SK-N-SH treated with all-trans-retinoic acid at 6 μM for 48 hours (cell line): Measurements from ENCODE around the gene SSR2.
A peak's percentile ranks its signal among the peaks of the same experiment; 100 is the strongest.

Experiments used
- ATAC-seq: fragments of 200-7000 bp; cut with Tn5 transposase; 3 replicates; pipeline ENCODE4 v1.9.1; 2020; ENCODE audit warnings: mild to moderate bottlenecking, moderate library complexity
- ARNTL ChIP-seq: fragments of 450-650 bp; formaldehyde crosslinking; IDR thresholded peaks from 2 replicates; pipeline ENCODE4 v1.5.0; 2020; ENCODE audit warnings: low read depth, mild to moderate bottlenecking, moderate library complexity, borderline replicate concordance
- BACH2 ChIP-seq: fragments of 250-450 bp; sonication (Bioruptor Pico); IDR thresholded peaks from 2 replicates; pipeline ENCODE4 v1.9.0; 2021; ENCODE audit warnings: mild to moderate bottlenecking, borderline replicate concordance
- ESRRG ChIP-seq: fragments of 250-450 bp; sonication (Bioruptor Pico); IDR thresholded peaks from 2 replicates; pipeline ENCODE4 v1.6.1; 2021; ENCODE audit warnings: mild to moderate bottlenecking
- GLIS3 ChIP-seq: fragments of 250-450 bp; sonication (Bioruptor Pico); IDR thresholded peaks from 2 replicates; pipeline ENCODE4 v1.5.0; 2020; ENCODE audit warnings: mild to moderate bottlenecking, moderate library complexity
- ISL1 ChIP-seq: fragments of 250-450 bp; sonication (Bioruptor Pico); IDR thresholded peaks from 2 replicates; pipeline ENCODE4 v2.1.2; 2022; ENCODE audit warnings: mild to moderate bottlenecking, moderate library complexity
- OSR1 ChIP-seq: fragments of 250-450 bp; sonication (Bioruptor Pico); IDR thresholded peaks from 2 replicates; pipeline ENCODE4 v1.8.0; 2022; ENCODE audit warnings: moderate library complexity, mild to moderate bottlenecking, inconsistent platforms
- PPARA ChIP-seq: fragments of 250-450 bp; sonication (Bioruptor Pico); IDR thresholded peaks from 2 replicates; pipeline ENCODE4 v1.5.0; 2020; ENCODE audit warnings: mild to moderate bottlenecking, borderline replicate concordance
- RARB ChIP-seq: fragments of 250-450 bp; sonication (Bioruptor Pico); IDR thresholded peaks from 2 replicates; pipeline ENCODE4 v1.8.0; 2021; ENCODE audit warnings: mild to moderate bottlenecking, moderate library complexity
- TOX ChIP-seq: fragments of 250-450 bp; sonication (Bioruptor Pico); IDR thresholded peaks from 2 replicates; pipeline ENCODE4 v1.8.0; 2021; ENCODE audit warnings: mild to moderate bottlenecking, moderate library complexity, borderline replicate concordance
- ZC3H10 ChIP-seq: fragments of 250-450 bp; sonication (Bioruptor Pico); IDR thresholded peaks from 2 replicates; pipeline ENCODE4 v1.5.1; 2021; ENCODE audit warnings: mild to moderate bottlenecking, moderate library complexity
- ZFP3 ChIP-seq: fragments of 250-450 bp; sonication (Bioruptor Pico); IDR thresholded peaks from 2 replicates; pipeline ENCODE4 v1.5.0; 2020; ENCODE audit warnings: mild to moderate bottlenecking, moderate library complexity
- ZFP30 ChIP-seq: fragments of 450-650 bp; formaldehyde crosslinking; IDR thresholded peaks from 2 replicates; pipeline ENCODE4 v1.5.0; 2022; ENCODE audit warnings: mild to moderate bottlenecking, moderate library complexity
- ZNF565 ChIP-seq: fragments of 450-650 bp; formaldehyde crosslinking; conservative IDR thresholded peaks from 2 replicates; pipeline ENCODE4 v1.5.0; 2020; ENCODE audit warnings: low read depth, mild to moderate bottlenecking, moderate library complexity
- ZNF70 ChIP-seq: fragments of 450-650 bp; formaldehyde crosslinking; IDR thresholded peaks from 2 replicates; pipeline ENCODE4 v1.5.0; 2020; ENCODE audit warnings: mild to moderate bottlenecking, moderate library complexity
- ZNF8 ChIP-seq: fragments of 450-650 bp; formaldehyde crosslinking; IDR thresholded peaks from 2 replicates; pipeline ENCODE4 v1.5.0; 2020; ENCODE audit warnings: mild to moderate bottlenecking, moderate library complexity
- TF ChIP-seq, protein P1 (sequence below): fragments of 250-450 bp; sonication (Bioruptor Pico); IDR thresholded peaks from 2 replicates; pipeline ENCODE4 v1.8.0; 2020; ENCODE audit warnings: mild to moderate bottlenecking, moderate library complexity, borderline replicate concordance
- TF ChIP-seq, protein P2 (sequence below): fragments of 250-450 bp; sonication (Bioruptor Pico); IDR thresholded peaks from 2 replicates; pipeline ENCODE4 v1.5.0; 2020; ENCODE audit warnings: mild to moderate bottlenecking, moderate library complexity
- TF ChIP-seq, protein P3 (sequence below): fragments of 250-450 bp; sonication (Bioruptor Pico); IDR thresholded peaks from 2 replicates; pipeline ENCODE4 v1.8.0; 2021; ENCODE audit warnings: low read depth, mild to moderate bottlenecking, moderate library complexity, borderline replicate concordance
- TF ChIP-seq, protein P4 (sequence below): fragments of 250-450 bp; sonication (Bioruptor Pico); IDR thresholded peaks from 2 replicates; pipeline ENCODE4 v1.5.1; 2021; ENCODE audit warnings: mild to moderate bottlenecking, moderate library complexity

SSR2 gene

DNA sequence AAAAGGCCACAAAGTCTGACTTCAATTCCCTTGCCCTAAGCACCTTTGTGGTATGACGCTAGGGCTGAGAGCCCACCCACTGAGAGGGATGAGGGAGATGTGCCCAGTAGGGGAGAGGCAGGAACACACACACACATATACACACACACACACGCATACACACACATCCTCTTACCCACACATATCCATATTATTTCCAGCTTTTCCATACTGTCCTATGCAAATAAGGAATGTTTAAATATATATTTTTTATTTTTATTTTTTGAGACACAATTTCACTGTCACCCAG is 43.2 kb upstream of the SSR2 start:
- no peak for ATAC-seq

DNA sequence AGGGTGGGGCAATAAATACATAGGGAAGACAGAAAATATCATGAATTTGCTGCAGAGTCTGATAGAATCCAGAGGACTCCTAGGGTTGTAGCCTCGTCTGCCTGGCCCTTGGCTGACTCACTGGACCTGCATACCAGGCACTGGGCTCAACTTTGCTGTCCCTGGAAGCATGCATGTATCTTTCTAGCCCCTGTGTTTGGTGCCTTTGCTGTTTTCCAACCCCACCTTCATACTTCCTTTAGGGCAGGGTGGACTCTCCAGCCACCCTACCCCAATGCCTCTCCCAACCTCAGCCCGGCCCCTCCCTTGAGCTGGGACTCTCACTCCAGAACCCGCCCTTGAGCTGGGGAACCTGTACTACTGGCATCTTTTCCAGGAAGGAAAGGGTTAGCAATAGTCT is 41.4 kb upstream of the SSR2 start:
- no peak for TF ChIP-seq OSR1 (CRISPR knock-in tag)
- no peak for TF ChIP-seq RARB (CRISPR knock-in tag)
- TF ChIP-seq PPARA = no peak
- TF ChIP-seq ZNF70 (CRISPR knock-in tag) = no peak
- TF ChIP-seq, protein P1, sequence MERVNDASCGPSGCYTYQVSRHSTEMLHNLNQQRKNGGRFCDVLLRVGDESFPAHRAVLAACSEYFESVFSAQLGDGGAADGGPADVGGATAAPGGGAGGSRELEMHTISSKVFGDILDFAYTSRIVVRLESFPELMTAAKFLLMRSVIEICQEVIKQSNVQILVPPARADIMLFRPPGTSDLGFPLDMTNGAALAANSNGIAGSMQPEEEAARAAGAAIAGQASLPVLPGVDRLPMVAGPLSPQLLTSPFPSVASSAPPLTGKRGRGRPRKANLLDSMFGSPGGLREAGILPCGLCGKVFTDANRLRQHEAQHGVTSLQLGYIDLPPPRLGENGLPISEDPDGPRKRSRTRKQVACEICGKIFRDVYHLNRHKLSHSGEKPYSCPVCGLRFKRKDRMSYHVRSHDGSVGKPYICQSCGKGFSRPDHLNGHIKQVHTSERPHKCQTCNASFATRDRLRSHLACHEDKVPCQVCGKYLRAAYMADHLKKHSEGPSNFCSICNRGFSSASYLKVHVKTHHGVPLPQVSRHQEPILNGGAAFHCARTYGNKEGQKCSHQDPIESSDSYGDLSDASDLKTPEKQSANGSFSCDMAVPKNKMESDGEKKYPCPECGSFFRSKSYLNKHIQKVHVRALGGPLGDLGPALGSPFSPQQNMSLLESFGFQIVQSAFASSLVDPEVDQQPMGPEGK (CRISPR knock-in tag) = no peak
- no peak for TF ChIP-seq GLIS3
- no peak for TF ChIP-seq ZFP3 (CRISPR knock-in tag)
- TF ChIP-seq BACH2 = no peak
- TF ChIP-seq, protein P2, sequence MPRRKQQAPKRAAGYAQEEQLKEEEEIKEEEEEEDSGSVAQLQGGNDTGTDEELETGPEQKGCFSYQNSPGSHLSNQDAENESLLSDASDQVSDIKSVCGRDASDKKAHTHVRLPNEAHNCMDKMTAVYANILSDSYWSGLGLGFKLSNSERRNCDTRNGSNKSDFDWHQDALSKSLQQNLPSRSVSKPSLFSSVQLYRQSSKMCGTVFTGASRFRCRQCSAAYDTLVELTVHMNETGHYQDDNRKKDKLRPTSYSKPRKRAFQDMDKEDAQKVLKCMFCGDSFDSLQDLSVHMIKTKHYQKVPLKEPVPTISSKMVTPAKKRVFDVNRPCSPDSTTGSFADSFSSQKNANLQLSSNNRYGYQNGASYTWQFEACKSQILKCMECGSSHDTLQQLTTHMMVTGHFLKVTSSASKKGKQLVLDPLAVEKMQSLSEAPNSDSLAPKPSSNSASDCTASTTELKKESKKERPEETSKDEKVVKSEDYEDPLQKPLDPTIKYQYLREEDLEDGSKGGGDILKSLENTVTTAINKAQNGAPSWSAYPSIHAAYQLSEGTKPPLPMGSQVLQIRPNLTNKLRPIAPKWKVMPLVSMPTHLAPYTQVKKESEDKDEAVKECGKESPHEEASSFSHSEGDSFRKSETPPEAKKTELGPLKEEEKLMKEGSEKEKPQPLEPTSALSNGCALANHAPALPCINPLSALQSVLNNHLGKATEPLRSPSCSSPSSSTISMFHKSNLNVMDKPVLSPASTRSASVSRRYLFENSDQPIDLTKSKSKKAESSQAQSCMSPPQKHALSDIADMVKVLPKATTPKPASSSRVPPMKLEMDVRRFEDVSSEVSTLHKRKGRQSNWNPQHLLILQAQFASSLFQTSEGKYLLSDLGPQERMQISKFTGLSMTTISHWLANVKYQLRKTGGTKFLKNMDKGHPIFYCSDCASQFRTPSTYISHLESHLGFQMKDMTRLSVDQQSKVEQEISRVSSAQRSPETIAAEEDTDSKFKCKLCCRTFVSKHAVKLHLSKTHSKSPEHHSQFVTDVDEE (CRISPR knock-in tag) = no peak
- no peak for TF ChIP-seq ZC3H10 (CRISPR knock-in tag)
- no peak for TF ChIP-seq ARNTL (CRISPR knock-in tag)
- TF ChIP-seq, protein P3, sequence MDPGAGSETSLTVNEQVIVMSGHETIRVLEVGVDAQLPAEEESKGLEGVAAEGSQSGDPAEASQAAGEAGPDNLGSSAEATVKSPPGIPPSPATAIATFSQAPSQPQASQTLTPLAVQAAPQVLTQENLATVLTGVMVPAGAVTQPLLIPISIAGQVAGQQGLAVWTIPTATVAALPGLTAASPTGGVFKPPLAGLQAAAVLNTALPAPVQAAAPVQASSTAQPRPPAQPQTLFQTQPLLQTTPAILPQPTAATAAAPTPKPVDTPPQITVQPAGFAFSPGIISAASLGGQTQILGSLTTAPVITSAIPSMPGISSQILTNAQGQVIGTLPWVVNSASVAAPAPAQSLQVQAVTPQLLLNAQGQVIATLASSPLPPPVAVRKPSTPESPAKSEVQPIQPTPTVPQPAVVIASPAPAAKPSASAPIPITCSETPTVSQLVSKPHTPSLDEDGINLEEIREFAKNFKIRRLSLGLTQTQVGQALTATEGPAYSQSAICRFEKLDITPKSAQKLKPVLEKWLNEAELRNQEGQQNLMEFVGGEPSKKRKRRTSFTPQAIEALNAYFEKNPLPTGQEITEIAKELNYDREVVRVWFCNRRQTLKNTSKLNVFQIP (CRISPR knock-in tag) = no peak
- no peak for TF ChIP-seq TOX (CRISPR knock-in tag)
- TF ChIP-seq ZNF565 (CRISPR knock-in tag) = no peak
- TF ChIP-seq ESRRG (CRISPR knock-in tag) = no peak
- ATAC-seq = peak; percentile 63

More for the DNA sequence above, 43.2 kb upstream of the SSR2 start:
- TF ChIP-seq GLIS3 = no peak
- TF ChIP-seq, protein P3 (CRISPR knock-in tag) = no peak
- TF ChIP-seq ZNF565 (CRISPR knock-in tag) = no peak

DNA sequence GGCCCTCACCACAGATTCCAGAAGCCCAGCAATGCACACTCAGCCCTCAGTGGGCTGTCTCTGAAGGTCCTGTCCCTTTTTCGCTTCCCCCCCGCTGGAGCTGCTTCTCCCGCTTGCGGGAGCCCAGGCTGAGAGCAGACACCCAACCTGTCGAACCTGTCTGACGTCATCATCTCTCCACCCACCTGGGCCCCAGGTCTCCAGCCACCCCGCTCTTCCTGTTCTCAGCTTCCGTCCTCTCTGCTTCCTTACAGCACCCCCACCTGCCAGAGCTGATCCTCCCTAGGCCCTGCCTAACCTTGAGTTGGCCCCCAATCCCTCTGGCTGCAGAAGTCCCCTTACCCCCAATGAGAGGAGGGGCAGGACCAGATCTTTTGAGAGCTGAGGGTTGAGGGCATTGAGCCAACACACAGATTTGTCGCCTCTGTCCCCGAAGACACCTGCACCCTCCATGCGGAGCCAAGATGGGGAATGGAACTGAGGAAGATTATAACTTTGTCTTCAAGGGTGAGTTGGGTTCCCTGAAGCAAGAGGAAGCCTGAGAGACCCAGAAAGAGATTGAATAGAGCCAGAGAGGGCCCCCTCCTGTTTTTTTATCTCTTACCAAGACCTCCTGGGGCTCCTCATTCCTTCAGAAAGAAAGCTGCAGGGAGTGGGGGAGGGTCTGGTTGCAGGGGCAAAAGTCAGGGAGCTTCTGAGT is 40.3 kb upstream of the SSR2 start, which contains the start of gene RAB25:
Gene RAB25, plus strand, starts transcription at position 224 of the 700 bp plus-strand sequence. Its CDS starts 241 bp downstream, at position 465.
- no peak for ATAC-seq
- TF ChIP-seq ISL1 (CRISPR knock-in tag) (no peak), ZFP30 (CRISPR knock-in tag) (no peak), ZNF8 (no peak), OSR1 (CRISPR knock-in tag) (no peak), ARNTL (CRISPR knock-in tag) (no peak), RARB (CRISPR knock-in tag) (no peak)
- TF ChIP-seq, protein P2 (CRISPR knock-in tag) = no peak
- TF ChIP-seq, protein P1 (CRISPR knock-in tag) = no peak
- TF ChIP-seq, protein P4, sequence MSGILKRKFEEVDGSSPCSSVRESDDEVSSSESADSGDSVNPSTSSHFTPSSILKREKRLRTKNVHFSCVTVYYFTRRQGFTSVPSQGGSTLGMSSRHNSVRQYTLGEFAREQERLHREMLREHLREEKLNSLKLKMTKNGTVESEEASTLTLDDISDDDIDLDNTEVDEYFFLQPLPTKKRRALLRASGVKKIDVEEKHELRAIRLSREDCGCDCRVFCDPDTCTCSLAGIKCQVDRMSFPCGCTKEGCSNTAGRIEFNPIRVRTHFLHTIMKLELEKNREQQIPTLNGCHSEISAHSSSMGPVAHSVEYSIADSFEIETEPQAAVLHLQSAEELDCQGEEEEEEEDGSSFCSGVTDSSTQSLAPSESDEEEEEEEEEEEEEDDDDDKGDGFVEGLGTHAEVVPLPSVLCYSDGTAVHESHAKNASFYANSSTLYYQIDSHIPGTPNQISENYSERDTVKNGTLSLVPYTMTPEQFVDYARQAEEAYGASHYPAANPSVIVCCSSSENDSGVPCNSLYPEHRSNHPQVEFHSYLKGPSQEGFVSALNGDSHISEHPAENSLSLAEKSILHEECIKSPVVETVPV (CRISPR knock-in tag) = no peak
- TF ChIP-seq, protein P3 (CRISPR knock-in tag) = no peak
